ENCODE measurements around the gene USP25.

Gene USP25, protein sequence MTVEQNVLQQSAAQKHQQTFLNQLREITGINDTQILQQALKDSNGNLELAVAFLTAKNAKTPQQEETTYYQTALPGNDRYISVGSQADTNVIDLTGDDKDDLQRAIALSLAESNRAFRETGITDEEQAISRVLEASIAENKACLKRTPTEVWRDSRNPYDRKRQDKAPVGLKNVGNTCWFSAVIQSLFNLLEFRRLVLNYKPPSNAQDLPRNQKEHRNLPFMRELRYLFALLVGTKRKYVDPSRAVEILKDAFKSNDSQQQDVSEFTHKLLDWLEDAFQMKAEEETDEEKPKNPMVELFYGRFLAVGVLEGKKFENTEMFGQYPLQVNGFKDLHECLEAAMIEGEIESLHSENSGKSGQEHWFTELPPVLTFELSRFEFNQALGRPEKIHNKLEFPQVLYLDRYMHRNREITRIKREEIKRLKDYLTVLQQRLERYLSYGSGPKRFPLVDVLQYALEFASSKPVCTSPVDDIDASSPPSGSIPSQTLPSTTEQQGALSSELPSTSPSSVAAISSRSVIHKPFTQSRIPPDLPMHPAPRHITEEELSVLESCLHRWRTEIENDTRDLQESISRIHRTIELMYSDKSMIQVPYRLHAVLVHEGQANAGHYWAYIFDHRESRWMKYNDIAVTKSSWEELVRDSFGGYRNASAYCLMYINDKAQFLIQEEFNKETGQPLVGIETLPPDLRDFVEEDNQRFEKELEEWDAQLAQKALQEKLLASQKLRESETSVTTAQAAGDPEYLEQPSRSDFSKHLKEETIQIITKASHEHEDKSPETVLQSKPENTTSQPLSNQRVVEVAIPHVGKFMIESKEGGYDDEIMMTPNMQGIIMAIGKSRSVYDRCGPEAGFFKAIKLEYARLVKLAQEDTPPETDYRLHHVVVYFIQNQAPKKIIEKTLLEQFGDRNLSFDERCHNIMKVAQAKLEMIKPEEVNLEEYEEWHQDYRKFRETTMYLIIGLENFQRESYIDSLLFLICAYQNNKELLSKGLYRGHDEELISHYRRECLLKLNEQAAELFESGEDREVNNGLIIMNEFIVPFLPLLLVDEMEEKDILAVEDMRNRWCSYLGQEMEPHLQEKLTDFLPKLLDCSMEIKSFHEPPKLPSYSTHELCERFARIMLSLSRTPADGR

DNA sequence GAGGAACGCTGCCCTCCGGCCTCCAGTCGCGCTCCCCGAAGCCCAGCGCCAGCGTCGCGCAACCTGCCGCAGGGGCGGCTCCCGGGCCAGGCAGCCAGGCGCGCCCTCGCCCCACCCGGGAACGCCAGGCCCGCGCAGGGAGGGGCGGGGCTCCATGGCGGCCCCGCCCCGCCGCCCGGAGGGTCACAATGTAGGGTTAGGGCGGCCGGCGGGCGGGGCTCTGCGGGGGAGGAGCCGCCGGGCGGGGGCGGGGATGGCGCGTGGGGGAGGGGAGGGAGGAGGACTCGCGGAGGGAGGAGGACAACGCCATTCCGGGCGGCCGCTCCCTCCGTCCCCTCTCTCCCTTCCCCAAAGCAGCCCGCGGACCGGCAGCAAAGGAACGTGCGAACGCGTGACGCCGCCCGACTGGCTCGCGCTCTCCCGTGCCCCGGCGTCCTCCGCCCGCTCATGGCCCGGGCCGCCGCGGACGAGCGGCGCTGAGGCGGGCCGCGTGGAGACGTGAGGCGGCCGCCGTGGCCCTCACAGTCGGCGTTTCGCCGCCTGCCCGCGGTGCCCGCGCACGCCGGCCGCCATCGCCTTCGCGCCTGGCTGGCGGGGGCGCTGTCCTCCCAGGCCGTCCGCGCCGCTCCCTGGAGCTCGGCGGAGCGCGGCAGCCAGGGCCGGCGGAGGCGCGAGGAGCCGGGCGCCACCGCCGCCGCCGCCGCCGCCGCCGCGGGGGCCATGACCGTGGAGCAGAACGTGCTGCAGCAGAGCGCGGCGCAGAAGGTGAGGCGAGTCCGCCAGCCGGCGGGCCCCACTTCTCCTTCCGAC, at the start of gene USP25:
TSS of gene USP25 (plus strand) at position 309 of the 810 bp plus-strand sequence. CDS start at position 721, 412 bp downstream.
- peak; percentile 68 for DNase-seq

DNA sequence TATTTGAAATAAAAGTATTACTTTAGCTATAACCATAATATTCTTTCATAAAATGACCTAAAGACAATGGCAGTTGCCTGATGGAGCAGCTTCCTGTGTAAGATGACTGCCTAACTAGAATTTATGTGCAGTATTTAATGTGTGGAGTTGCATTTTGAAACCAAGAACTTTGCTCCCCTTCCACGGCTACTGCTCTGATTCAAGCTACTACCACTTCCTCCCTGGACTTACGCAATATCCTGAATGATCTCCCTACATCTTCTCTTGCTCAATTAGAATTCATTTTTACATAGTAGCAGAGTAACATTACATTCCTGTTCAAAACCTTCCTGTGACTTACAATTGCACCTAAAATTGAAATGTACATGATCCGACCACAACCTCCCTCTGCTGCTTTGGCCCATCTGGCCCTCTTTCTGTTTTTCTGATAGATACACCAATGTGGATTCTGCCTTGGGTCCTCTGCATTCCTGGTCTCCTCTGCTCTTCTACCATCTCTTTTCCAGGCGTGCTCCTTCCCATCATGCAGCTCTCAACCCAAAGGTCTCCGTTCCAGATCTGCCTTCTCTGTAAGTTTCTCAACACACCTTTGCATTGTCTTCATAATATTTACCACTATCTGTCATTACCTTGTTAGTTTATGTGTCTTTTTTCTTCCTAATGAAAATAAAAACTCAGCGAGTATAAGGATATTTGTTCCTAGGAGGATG, 47.4 kb upstream of the USP25 start:
- no peak for DNase-seq

DNA sequence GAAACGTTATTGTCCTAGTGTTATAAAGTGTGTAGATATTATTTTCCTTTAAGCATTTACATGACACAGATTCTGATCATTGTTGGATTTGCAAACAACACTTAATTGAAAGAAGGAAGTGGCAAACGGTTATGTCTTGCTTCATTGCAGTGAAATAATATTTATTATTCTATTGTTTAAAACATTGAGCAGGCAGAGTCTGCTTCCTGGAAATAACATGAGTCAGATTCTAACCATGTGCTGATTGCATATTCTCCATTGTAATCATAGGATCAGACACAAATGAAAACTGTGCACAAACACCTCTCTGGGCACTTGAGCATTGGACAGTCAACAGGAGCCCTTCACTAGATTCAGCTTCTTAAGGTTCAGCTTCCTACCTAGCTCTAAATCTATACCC, 46.8 kb upstream of the USP25 start:
- no peak for DNase-seq

DNA sequence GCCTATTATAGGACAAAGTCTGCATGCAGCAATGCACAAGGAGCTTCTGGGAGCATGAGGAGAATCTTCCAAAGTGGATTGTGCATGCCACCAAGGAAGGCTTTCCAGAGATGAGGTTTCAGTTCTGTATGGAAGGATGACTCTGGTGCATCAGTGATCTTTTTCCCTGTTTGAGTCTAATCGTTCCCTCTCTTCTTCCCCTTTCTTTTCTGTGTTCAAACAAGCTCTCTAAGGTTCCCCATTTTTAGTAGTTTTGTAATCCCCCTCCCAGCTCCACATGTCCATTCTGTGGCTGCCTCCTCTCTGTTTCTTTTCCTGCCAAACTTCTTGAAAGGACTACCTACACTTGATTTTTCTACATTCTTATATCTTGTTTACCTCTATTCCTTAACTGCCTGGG, 43.3 kb upstream of the USP25 start:
- DNase-seq, result no peak

DNA sequence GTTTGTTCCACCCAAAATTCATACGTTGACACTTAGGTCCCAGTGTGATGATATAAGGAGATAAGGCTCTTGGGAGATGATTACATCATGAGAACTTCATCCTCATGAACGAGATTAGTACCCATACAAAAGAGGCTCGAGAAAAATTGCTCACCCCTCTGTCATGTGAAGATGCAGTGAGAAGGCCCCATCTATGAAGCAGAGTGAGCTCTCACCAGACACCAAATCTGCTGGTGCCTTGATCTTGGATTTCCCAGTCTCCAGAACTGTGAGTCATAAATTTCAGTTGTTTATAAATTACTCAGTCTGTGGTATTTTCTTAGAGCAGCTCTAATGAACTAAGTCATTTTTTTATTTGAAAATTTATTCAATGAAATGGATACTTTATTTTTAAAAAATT, 42.6 kb upstream of the USP25 start:
- no peak for DNase-seq

DNA sequence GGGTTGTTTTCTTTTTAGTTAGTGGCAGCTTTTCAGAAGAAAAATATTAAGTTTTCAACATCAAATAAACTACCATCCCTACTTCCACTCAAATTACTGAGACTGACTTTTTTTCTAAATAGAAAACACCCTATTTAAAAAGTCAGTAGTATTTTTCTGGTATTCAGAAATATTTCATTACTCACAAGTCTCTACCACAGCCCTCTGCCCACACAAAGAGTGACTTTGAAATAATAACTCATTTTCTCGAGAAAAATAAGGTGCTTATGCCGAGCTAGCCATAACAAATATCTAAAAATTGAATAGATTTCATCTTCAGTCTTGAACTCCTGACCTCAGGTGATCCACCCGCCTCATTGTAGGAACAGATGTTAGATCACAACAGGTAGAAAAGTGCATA, 41.8 kb upstream of the USP25 start:
- no peak for DNase-seq

DNA sequence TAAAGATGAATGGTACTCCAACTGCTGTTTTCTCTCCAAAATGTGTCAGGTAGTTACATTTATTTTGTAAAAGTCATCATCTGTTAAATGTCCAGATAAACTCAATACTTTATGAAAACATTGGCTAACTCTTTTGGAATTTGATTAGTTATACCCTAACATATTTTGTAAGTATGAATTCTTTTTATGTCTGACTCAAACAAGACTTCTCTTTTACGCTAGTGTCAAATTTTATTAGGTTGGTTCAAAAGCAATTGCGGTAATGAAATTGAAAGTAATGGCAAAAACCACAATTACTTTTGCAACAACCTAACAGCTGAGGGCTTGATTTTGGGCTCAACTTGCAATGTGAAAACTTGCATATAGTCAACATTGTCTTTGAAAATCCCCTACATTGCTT, 41.0 kb upstream of the USP25 start:
- DNase-seq, result no peak

DNA sequence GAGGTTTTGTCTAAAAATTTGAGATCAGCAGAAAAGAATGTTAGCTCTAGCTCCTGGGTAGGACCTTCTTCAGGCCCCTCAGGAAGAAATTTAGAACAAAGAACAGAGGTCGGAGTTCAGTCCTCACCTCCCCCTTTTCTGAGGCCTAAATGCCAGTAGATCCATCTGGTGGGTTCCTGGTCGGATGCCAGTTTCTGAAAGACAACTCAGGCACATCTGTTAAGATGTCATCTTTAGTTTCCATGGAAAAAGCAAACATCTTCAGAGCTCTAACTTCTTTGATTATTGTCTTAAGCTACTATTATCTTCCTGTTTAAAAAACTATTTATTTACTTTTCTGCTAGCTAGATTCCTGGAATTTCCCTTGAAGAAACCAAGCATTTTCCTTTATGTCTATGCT, 37.1 kb upstream of the USP25 start:
- DNase-seq, result no peak

DNA sequence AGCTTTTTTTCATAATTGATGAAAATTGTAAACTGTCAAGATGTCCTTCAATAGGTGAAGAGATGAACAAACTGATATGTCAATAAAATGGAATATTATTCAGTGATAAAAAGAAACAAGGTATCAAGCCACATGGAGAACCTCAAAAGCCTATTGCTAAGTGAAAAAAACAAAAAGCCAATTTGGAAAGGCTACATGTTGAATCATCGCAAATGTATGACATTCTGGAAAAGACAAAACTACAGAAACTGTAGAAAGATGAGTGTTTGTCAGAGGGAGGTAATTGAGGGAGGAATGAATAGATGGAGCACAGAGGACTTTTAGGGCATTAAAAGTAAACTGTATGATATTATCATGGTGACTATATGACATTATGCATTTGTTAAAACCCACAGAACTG, 34.5 kb upstream of the USP25 start:
- DNase-seq, result no peak

DNA sequence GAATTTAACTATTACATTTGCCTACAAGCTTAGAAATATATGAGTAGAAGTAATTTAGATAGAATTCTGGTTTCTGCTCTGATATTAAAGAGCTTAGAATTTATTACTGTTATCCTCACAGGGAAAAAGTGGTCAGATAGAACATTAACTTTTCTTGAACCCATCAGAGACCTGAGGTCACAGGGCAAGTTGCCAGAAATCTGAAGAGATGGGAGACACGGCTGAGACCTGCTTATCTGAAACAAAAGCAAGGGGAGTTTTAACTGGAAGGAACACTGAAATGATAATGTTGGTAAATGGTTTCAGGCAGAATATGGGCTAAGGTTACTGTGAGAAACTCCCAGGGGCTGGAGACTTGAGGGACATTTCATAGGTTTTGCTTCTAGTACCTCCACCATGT, 28.0 kb upstream of the USP25 start:
- DNase-seq, result no peak

DNA sequence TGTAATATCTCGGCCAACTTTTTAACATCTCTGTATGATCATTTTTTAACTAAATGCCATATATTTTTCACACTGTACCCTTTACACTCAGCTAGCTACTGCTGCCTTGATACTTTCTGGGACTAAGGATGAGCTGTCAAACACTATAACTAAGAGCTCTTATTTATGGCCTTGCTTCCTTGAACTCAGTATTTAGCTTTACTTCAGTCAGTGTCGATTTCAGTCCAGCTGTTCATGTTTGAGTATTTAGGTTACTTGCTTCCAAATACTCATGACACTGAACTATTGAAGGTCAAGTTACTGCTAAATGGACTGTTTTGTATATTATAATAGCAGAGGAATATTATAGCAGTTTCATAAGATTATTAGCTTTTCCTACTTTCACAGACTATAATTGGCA, 25.9 kb upstream of the USP25 start:
- no peak for DNase-seq

DNA sequence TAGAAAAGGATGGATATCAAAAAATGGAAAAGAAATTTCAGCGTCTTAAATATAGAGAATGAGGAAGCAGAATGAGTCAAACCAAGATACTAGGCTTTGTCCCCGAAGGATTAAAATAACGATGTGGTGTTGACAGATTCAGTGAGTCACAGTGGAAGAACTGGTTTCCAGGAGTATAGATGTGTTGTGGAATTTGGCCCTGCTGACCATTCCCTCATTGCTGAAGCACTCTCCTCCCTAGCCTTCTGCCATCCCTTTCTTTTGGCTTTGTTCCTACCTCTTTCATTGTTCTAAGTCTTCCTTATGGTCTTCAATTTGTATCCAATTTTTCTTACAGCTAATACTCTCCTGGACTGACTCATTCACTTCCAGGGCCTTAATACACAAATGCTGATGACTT, 23.1 kb upstream of the USP25 start:
- peak; percentile 18 for DNase-seq

DNA sequence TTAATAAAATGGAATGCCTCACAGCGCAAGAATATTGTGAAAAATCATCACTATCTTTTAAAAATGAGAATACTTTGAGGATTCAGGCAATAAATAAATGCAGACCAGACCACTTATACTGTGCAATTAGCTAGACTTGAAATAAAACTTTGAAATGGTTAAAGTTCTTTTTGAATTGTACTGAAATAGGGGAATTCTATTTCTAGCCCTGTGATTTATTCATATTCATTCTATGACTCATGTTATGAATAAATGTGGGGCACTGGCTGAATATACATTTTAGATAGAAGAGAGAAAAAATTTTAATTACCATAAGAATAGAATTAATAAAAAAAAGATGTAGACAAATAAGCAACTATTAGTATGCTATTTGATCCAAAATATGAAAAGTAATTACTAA, 16.4 kb upstream of the USP25 start:
- DNase-seq, result no peak

DNA sequence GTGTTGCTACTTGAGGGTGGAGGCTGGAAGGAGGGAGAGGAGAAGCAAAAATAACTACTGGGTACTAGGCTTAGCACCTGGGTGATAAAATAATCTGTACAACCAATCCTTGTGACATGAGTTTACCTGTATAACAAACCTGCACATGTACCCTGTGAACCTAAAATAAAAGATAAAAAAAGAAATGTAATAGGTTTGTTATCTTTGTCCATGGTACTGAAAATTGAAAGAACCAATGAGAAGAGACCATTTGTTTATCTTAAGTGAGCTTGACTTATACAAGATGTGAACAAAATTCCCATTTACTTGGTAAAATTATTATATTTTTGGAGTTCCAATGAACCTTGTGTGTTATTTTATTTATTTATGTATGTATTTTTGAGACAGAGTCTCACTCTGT, 11.1 kb upstream of the USP25 start:
- DNase-seq, result no peak

DNA sequence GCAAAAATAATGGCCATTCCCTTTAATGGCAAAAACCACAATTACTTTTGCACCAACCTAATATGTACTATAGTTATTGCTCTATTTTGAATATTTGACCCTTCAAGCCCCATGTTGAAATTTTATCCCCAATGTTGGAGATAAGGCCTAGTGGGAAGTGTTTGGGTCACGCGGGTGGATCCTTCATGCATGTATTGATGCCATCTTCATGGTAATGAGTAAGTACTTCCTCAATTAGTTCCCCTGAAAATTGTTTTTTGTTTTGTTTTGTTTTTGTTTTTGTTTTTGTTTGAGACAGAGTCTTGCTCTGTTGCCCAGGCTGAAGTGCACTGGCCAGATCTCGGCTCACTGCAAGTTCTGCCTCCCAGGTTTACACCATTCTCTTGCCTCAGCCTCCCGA, 9.8 kb upstream of the USP25 start:
- no peak for DNase-seq

DNA sequence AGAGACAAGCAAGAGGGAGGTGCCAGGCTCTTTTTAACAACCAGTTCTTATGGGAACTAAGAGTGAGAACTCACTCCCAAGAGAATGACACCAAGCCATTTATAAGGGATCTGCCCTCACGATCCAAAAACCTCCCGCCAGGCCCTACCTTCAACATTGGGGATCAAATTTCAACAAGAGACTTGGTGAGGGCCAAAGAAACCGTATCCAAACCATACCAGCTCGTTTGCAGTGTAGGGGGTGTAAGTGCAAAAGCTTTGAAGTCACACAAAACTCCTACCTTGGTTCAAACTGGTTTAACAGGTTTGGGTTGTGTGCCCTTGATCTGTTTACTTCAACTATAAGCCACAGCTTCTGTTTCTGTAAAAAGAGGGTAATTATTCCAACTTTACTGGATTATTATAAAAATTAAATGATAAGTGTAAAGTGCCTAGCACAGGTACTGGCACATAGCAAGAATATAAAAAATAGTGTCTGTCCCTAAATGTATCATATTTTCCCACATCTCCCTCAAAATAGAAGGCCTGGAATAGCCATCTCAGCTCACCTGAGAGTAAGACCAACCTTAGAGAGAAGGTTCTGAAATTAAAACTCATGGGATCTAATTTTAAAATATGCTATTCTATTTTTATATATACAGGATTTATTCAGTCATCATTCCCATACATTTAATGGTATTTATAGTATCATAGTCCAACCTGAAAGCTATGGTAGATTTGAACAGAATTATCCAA, 7.0 kb upstream of the USP25 start:
- DNase-seq, result no peak

DNA sequence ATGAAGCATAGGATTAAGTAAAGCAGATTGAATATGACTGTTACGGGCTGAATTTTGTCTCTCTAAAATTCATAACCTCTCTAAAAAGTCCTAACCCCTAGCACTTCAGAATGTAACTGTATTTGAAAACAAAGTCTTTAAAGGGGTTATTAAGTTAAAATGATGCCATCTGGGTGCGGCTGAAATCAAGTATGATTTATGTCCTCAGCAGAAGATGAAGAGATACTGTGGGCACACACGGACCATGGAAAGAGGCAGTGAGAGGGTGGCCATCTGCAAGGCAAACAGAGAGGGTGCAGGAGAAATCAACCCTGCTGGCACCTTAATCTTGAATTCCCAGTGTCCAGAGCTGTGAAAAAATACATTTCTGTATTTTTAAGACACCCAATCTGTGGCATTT, 3.8 kb upstream of the USP25 start:
- no peak for DNase-seq

DNA sequence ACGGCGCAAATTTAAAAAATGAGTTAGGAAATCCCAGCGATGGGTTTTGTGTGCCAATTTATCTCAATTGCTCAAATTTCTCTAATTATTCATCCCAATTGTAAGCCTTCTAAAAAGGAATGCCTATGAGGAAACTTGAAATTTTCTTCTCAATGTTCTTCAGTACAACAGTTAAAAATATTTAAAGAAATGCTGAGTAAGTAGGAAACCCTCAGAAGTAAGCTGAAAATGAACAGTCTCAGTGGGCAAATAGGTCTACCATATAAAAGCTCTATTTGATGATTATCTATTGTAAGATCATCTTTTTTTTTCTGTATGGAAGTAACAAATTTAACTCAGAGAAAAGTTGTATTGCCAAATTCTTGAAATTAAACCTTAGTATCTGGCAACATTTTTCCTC, 1.7 kb upstream of the USP25 start:
- DNase-seq, result no peak

DNA sequence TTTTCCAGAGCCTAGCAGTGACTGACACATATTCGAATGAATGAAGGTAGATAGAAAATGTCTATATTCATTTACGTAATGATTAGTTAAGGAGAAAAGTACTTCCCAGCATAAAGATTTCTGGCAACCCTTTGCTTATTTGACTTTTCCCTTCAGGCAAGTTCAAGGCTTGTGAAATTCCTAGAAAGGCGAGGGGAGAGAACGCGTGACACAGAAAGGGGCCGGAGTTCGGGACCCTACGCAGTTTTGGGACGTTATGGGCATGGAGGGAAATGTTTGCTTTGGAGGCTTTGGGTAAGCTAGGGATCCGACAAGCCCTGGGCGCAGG, 472 bp upstream of the USP25 start:
- no peak for DNase-seq

DNA sequence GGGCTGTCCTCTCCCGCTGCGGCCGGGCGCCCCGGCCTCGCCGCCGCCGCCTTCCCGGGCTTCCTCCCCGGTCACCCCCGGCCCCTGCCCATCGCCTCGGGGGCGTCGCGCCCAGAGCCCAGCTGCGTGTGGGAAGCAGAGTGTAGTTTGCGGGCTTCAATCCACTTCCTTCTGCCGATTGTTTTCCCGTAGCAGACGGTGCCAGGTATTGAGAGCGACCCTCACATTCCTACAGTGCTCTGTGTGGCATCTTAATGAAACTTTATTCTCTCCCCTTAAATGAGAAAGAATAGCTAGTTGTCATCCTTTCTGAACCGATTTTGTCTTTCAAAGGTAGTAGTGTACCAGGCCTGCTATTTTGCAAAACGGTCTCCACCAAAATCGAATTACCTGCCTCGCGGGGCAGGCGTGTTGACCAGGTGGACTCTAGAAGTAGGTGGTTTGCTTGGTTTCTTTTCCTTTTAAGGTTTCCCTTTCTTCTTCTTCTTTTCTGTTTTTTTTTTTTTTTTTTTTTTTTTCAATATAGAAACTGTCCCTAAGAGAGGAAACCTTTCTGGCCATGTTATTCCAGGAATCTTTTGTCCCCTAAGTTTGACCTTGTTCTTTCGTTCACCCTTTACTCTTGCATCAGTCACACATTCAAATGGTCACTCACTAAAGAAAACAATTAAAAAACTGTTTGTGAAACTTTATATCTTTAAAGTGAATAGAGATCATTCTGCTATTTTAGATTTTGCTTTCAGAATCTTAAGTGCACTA, 881 bp downstream of the USP25 start:
- DNase-seq, result no peak

DNA sequence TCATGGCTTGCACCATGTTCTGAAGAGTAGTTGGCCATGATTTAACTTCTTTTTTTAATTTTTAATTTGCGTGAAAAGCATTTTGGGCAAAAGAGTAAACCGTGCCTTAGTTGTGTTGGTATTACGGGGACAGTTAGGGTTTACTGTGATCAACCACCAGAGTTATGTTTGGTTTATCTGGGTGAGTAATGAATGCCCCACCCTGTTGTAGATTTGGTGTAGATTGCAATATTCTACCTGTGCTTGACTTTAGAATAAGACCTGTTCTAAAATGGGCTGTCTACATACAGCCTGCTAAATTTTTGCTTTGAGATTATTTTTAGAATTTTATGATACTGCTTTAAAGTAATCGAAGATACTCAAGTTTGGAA, 1.4 kb downstream of the USP25 start:
- DNase-seq, result no peak
